Cardiac muscle cell (in vitro differentiated cells and primary cell): ENCODE results near the gene COPRS. TPM values are rescaled to one million over a fixed set of nuclear protein-coding genes. Genes with fewer than 3 reads are reported as not detected.

Source experiments
- DNase-seq, 2 donors: peaks; one replicate each; pipeline versions ENCODE4 v3.0.0 to v3.0.0-alpha.2; 2010 to 2017; ENCODE audit warnings: low read depth in 1 of 2, low spot score in 1 of 2
- H3K27ac ChIP-seq: fragments of 200-600 bp; sonication (generic); 2 replicates; pipeline ENCODE4 v1.5.1; 2016
- H3K27me3 ChIP-seq: fragments of 200-600 bp; sonication (generic); 2 replicates; pipeline ENCODE4 v1.6.0; 2016; ENCODE audit warnings: control low read depth
- H3K36me3 ChIP-seq: fragments of 200-600 bp; sonication (generic); 2 replicates; pipeline ENCODE4 v1.5.1; 2016; ENCODE audit warnings: control low read depth
- H3K4me1 ChIP-seq: fragments of 200-600 bp; sonication (generic); 2 replicates; pipeline ENCODE4 v1.8.1; 2017; ENCODE audit warnings: low read depth, mild to moderate bottlenecking, mixed run types
- H3K4me3 ChIP-seq: fragments of 200-600 bp; sonication (generic); 2 replicates; pipeline ENCODE4 v1.5.1; 2016; ENCODE audit warnings: mild to moderate bottlenecking
- H3K9me3 ChIP-seq: fragments of 200-600 bp; sonication (generic); 2 replicates; pipeline ENCODE4 v1.5.1; 2017; ENCODE audit warnings: low read depth, mild to moderate bottlenecking, control low read depth
- CTCF ChIP-seq: IDR thresholded peaks from 2 replicates; pipeline ENCODE4 v1.5.1; 2012; ENCODE audit warnings: low read depth, mild to moderate bottlenecking, low read length
- polyA plus RNA-seq: library from polyadenylated mRNA; unstranded; fragments of >200 nt; fragmentation: Nextera tagmentation; extraction: Ambion mirVana; gene quantifications from 2 replicates; pipeline ENCODE4 v1.2.1, GENCODE V29; 2016
- total RNA-seq: library from RNA; depleted of rRNA; stranded (reverse); fragments of >200 nt; gene quantifications from 2 replicates; pipeline ENCODE4 v1.2.3, GENCODE V29; 2016

Gene COPRS
- total and polyA plus RNA-seq, 2 experiments from 2014 or later, result 66.0 to 104 TPM

GRCh38 chr17:31859487-31860008, 504 bp upstream of the COPRS start:
- no peak for TF ChIP-seq CTCF
- Histone ChIP-seq H3K27ac (peak overlapping the region; percentile 59), H3K9me3 (no peaks in the 10 kb centered on the region), H3K4me3 (peak overlapping the region; percentile 41), H3K4me1 (no peaks in the 10 kb centered on the region), H3K27me3 (no peaks in the 10 kb centered on the region), H3K36me3 (peaks cover 22% of the 10 kb centered on the region)
- DNase-seq, result no peak

- peak overlapping the region; percentile 41 for H3K4me3 ChIP-seq
- no peaks in the 10 kb centered on the region for H3K4me1 ChIP-seq
- peak in 1 of 2 donors; percentile 3 for DNase-seq
- H3K9me3 ChIP-seq, result no peaks in the 10 kb centered on the region
- no peaks in the 10 kb centered on the region for H3K27me3 ChIP-seq
- peak overlapping the region; percentile 88 for H3K27ac ChIP-seq
- TF ChIP-seq CTCF, result no peak
- H3K36me3 ChIP-seq, result peaks cover 9% of the 10 kb centered on the region
These were observed 963 bp downstream of the COPRS start for GRCh38 chr17:31857920-31858641.

- no peak for DNase-seq
These were observed 2.3 kb downstream of the COPRS start for GRCh38 chr17:31856750-31857149.

GRCh38 chr17:31854672-31855071, 4.4 kb downstream of the COPRS start:
- peak in 1 of 2 donors; percentile 59 for DNase-seq
- Histone ChIP-seq H3K27ac (no peak overlapping the region), H3K4me1 (no peaks in the 10 kb centered on the region), H3K27me3 (no peaks in the 10 kb centered on the region), H3K9me3 (no peaks in the 10 kb centered on the region), H3K4me3 (no peak overlapping the region), H3K36me3 (peaks cover 8% of the 10 kb centered on the region)
- TF ChIP-seq CTCF, result no peak

More at GRCh38 chr17:31856750-31857149, 2.3 kb downstream of the COPRS start:
- Histone ChIP-seq H3K27me3 (no peaks in the 10 kb centered on the region), H3K27ac (no peak overlapping the region), H3K4me3 (no peak overlapping the region), H3K36me3 (peaks cover 8% of the 10 kb centered on the region), H3K9me3 (no peaks in the 10 kb centered on the region), H3K4me1 (no peaks in the 10 kb centered on the region)
- no peak for TF ChIP-seq CTCF

GRCh38 chr17:31853911-31854470, 5.1 kb downstream of the COPRS start:
- Histone ChIP-seq H3K4me1 (no peaks in the 10 kb centered on the region), H3K27ac (no peak overlapping the region), H3K27me3 (no peaks in the 10 kb centered on the region), H3K4me3 (no peak overlapping the region), H3K36me3 (peaks cover 8% of the 10 kb centered on the region), H3K9me3 (no peaks in the 10 kb centered on the region)
- no peak for DNase-seq
- no peak for TF ChIP-seq CTCF
